SK-N-SH (cell line): Measurements from ENCODE around the gene SPAG9. TPM values are rescaled to one million over a fixed set of nuclear protein-coding genes. Genes with fewer than 3 reads are reported as not detected.

Source experiments
- CTCF ChIA-PET: fragments of 300-600, 350-600 bp; formaldehyde crosslinking; extraction: SDS; loops from one replicate; lab custom pipeline; 2021; lab: Yijun Ruan, JAX
- POLR2A ChIA-PET: fragments of 350-600 bp; sonication (Branson Sonifier 250); formaldehyde crosslinking; extraction: SDS; loops from one replicate; lab custom pipeline; 2020; ENCODE audit warnings: antibody characterized with exemption, inconsistent platforms; lab: Yijun Ruan, JAX
- DNase-seq: peaks from one replicate; pipeline ENCODE4 v3.0.0; 2012
- H2AFZ ChIP-seq: fragments of 200-600 bp; sonication (generic); 2 replicates; pipeline ENCODE4 v1.8.1; 2016; ENCODE audit warnings: antibody characterized with exemption, mild to moderate bottlenecking, low read depth
- H3F3A ChIP-seq: fragments of 200-600 bp; sonication (generic); replicated peaks from 2 replicates; pipeline ENCODE3; 2016; ENCODE audit warnings: antibody characterized with exemption, mild to moderate bottlenecking; ENCODE audit not compliant: insufficient read depth
- H3K27ac ChIP-seq, 2 experiments: fragments of 200-500 bp in 1 of 2; fragments of 200-600 bp in 1 of 2; sonication (Bioruptor generic) in 1 of 2; sonication (generic), shearing (Covaris generic) in 1 of 2; 2 replicates each; pipeline versions ENCODE4 v1.5.1 to v1.6.1; 2014 to 2016; ENCODE audit warnings: low read depth in 2 of 2, inconsistent platforms in 1 of 2, low read length in 1 of 2, mild to moderate bottlenecking in 1 of 2, mixed read lengths in 1 of 2
- H3K27me3 ChIP-seq: fragments of 200-600 bp; sonication (generic), shearing (Covaris generic); 2 replicates; pipeline ENCODE4 v1.6.1; 2016; ENCODE audit warnings: mixed run types; ENCODE audit not compliant: insufficient read depth
- H3K36me3 ChIP-seq, 2 experiments: fragments of 200-500 bp in 1 of 2; fragments of 200-600 bp in 1 of 2; sonication (Bioruptor generic) in 1 of 2; sonication (generic) in 1 of 2; replicated peaks in 1 of 2; 2 replicates each; pipeline versions ENCODE3 to v1.5.1; 2014 to 2016; ENCODE audit warnings: low read length in 1 of 2, mild to moderate bottlenecking in 1 of 2; ENCODE audit not compliant: insufficient read depth in 2 of 2, control insufficient read depth in 1 of 2
- H3K4me1 ChIP-seq, 2 experiments: fragments of 200-500 bp in 1 of 2; fragments of 200-600 bp in 1 of 2; sonication (Bioruptor generic) in 1 of 2; sonication (generic), shearing (Covaris generic) in 1 of 2; 2 replicates each; pipeline versions ENCODE4 v1.5.1 to v1.6.1; 2014 to 2016; ENCODE audit warnings: low read depth in 1 of 2, low read length in 1 of 2, mixed run types in 1 of 2; ENCODE audit not compliant: insufficient read depth in 2 of 2, control insufficient read depth in 1 of 2
- H3K4me2 ChIP-seq: fragments of 200-600 bp; sonication (generic), shearing (Covaris generic); 2 replicates; pipeline ENCODE4 v1.6.1; 2017; ENCODE audit warnings: mixed run types
- H3K4me3 ChIP-seq, 2 experiments: fragments of 200-500 bp in 1 of 2; fragments of 200-600 bp in 1 of 2; sonication (Bioruptor generic) in 1 of 2; sonication (generic), shearing (Covaris generic) in 1 of 2; 2 replicates each; pipeline versions ENCODE4 v1.5.1 to v1.8.1; 2014 to 2016; ENCODE audit warnings: low read depth in 2 of 2, inconsistent platforms in 1 of 2, low read length in 1 of 2, mild to moderate bottlenecking in 1 of 2, mixed read lengths in 1 of 2, moderate library complexity in 1 of 2
- H3K79me2 ChIP-seq: fragments of 200-600 bp; sonication (generic); 2 replicates; pipeline ENCODE4 v1.8.1; 2017; ENCODE audit warnings: mild to moderate bottlenecking; ENCODE audit not compliant: insufficient read depth
- H3K9ac ChIP-seq: fragments of 200-600 bp; sonication (generic); 2 replicates; pipeline ENCODE4 v1.6.1; 2017; ENCODE audit warnings: mixed run types
- H3K9me2 ChIP-seq: fragments of 200-600 bp; sonication (generic); 2 replicates; pipeline ENCODE4 v1.6.1; 2017; ENCODE audit warnings: mixed run types
- H3K9me3 ChIP-seq: fragments of 200-600 bp; sonication (generic); 2 replicates; pipeline ENCODE4 v1.6.1; 2017; ENCODE audit warnings: mixed run types, mild to moderate bottlenecking, moderate library complexity
- H4K20me1 ChIP-seq: fragments of 200-600 bp; sonication (generic); 2 replicates; pipeline ENCODE4 v1.6.1; 2017; ENCODE audit warnings: mild to moderate bottlenecking, mixed run types; ENCODE audit not compliant: insufficient read depth
- CHD2 ChIP-seq: fragments of 150-350 bp; IDR thresholded peaks from 2 replicates; pipeline ENCODE4 v1.6.1; 2018; ENCODE audit warnings: low read length; ENCODE audit not compliant: partially characterized antibody
- FOSL2 ChIP-seq: IDR thresholded peaks from 2 replicates; pipeline ENCODE4 v1.4.0; 2012; ENCODE audit warnings: low read depth, mild to moderate bottlenecking, moderate library complexity, borderline replicate concordance
- GABPA ChIP-seq: IDR thresholded peaks from 2 replicates; pipeline ENCODE4 v1.4.0; 2012; ENCODE audit warnings: low read depth, mild to moderate bottlenecking
- GATA2 ChIP-seq: sonication (generic); formaldehyde crosslinking; IDR thresholded peaks from 2 replicates; pipeline ENCODE4 v1.5.0; 2020; ENCODE audit warnings: mild to moderate bottlenecking, missing genetic modification reagents
- JUND ChIP-seq: IDR thresholded peaks from 2 replicates; pipeline ENCODE4 v1.4.0; 2012
- NFIC ChIP-seq: IDR thresholded peaks from 2 replicates; pipeline ENCODE4 v1.4.0; 2012; ENCODE audit warnings: borderline replicate concordance
- NRF1 ChIP-seq: IDR thresholded peaks from 2 replicates; pipeline ENCODE4 v1.6.1; 2012; ENCODE audit warnings: low read depth, mild to moderate bottlenecking, low read length
- RCOR1 ChIP-seq: fragments of 150-350 bp; IDR thresholded peaks from 2 replicates; pipeline ENCODE4 v1.6.1; 2017; ENCODE audit warnings: antibody characterized with exemption, low read length
- RXRA ChIP-seq: IDR thresholded peaks from 2 replicates; pipeline ENCODE4 v1.4.0; 2012; ENCODE audit warnings: low read depth, mild to moderate bottlenecking, borderline replicate concordance
- SMC3 ChIP-seq: IDR thresholded peaks from 2 replicates; pipeline ENCODE4 v1.6.1; 2012; ENCODE audit warnings: low read depth, low read length, improper control_type of control experiment
- TAF1 ChIP-seq: IDR thresholded peaks from 2 replicates; pipeline ENCODE4 v1.6.1; 2012; ENCODE audit warnings: low read depth, mild to moderate bottlenecking, low read length, moderate library complexity, borderline replicate concordance
- TEAD4 ChIP-seq: IDR thresholded peaks from 2 replicates; pipeline ENCODE4 v1.4.0; 2012; ENCODE audit warnings: mild to moderate bottlenecking, borderline replicate concordance; ENCODE audit not compliant: insufficient read depth
- WGBS: methylation state at CpG from one replicate; pipeline ENCODE4 v1.1.6; 2017; ENCODE audit warnings: low lambda C conversion rate; 5-methylcytosine and 5-hydroxymethylcytosine counted together
- polyA plus RNA-seq, 3 experiments: library from polyadenylated mRNA; depleted of rRNA; stranded (reverse); fragments of >200 nt; gene quantifications; 2 replicates each; pipeline ENCODE4 v1.2.3, GENCODE V29; 2012
- TF ChIP-seq, protein P1 (sequence below): IDR thresholded peaks from 2 replicates; pipeline ENCODE4 v1.4.0; 2012; ENCODE audit warnings: low read depth

SPAG9 gene
- polyA plus RNA-seq, 1 of the 3 experiments (the other 2 are of a cell fraction), result 32.1 TPM

DNA sequence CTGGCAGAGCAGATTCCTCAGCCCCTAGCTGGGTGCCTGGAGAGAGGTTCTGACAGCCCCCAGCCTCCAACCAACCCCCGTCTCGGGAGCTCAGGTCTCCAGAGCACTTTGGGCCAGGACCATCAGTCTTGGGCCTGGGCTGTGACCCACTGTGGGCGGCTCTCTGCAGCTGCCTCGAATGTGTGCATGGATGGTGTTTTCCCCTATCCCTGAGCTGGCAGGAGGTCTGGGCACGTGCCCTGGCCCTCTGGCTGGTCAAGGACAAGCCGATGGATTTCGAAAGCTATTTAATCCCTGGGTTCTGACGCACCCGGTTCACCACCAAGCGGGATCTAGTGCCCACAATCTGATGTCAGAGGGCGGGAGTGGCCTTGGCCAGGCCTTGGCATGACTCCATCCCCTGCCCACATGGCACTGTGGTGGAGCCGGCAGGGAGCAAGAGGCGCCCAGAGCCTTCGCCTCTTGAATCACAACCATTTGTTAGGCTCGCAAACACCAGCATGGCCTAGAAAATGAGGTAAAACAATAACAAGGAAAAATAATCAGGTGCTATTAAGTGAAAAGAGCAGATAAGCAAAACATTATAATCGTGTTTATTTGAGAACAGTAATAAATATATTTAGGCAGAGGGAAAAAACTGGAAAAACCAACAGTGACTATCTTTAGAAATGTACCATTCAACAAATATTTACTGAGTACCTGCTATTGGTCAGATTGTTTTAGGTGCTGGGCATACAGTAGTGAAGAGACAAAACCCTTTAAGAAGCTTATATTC, 185.3 kb downstream of the SPAG9 start:
- DNase-seq, result no peak
- no peak for TF ChIP-seq CHD2
- TF ChIP-seq GABPA, result no peak
- no peak for TF ChIP-seq NRF1
- TF ChIP-seq GATA2 (CRISPR knock-in tag), result no peak
- no peak for TF ChIP-seq JUND
- TF ChIP-seq, all 33 proteins: peak for 0
- Histone ChIP-seq H3K4me2 (no peak overlapping the region), H3K79me2 (no peaks in the 10 kb centered on the region), H3K27ac (no peak overlapping the region; a peak in 1 of 4 replicates), H3K4me3 (no peak overlapping the region), H3K9me2 (no peaks in the 10 kb centered on the region), H2AFZ (no peak overlapping the region), H4K20me1 (no peaks in the 10 kb centered on the region), H3K36me3 (no peaks in the 10 kb centered on the region), H3K9ac (no peak overlapping the region), H3K4me1 (peaks cover 15 to 31% of the 10 kb centered on the region in 2 experiments), H3K27me3 (no peaks in the 10 kb centered on the region), H3F3A (peaks cover 16% of the 10 kb centered on the region), H3K9me3 (no peaks in the 10 kb centered on the region)
- ChIA-PET CTCF (interaction anchor here (0.7 to 2.8 kb wide), 10 partner anchors 10 to 115 kb away, joined by 3 to 7 read pairs (median 3); partner anchors contain the start of gene TOB1), POLR2A (interaction anchor here (1.0 to 3.7 kb wide), 4 partner anchors 9 to 69 kb away, joined by 3 to 33 read pairs (median 5); partner anchors contain the start of gene TOB1)
- 79% methylated on average over 16 of the region's 16 CpGs for WGBS

DNA sequence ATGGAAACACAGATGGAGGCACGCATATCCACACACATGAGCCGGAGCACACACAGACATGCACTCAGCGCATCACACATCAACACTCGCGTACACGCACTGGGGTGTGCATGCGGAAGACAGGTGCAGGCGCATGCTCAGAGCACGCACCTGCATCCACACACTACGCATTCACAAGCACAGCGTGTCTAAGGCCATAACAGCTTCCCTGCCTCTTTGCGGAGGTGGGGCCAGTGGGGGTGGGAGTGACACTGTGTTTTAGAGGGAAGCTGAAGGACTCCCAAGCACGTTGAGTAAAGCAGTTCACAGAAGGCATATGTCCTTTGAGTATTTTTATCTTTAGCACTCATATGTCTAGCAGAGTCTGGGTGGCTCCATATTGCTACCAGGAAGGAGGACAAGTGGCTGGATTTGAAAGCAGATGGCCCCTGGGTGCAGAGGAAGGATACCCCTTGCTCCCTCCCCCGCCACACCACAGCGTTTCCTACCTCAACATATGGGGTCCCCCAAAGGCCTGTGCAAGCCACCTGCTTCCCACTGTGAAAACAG, 185.9 kb downstream of the SPAG9 start:
- POLR2A ChIA-PET, result interaction anchor here (1.0 to 3.7 kb wide), 3 partner anchors 10 to 68 kb away, joined by 3 to 33 read pairs (median 5); partner anchors contain the start of gene TOB1
- Histone ChIP-seq H3K27ac (no peak overlapping the region; a peak in 1 of 4 replicates), H2AFZ (no peak overlapping the region), H3K4me1 (peaks cover 15 to 37% of the 10 kb centered on the region in 2 experiments), H4K20me1 (no peaks in the 10 kb centered on the region), H3K36me3 (no peaks in the 10 kb centered on the region), H3K4me2 (no peak overlapping the region), H3K9ac (no peak overlapping the region), H3K9me2 (no peaks in the 10 kb centered on the region), H3F3A (peaks cover 23% of the 10 kb centered on the region), H3K27me3 (no peaks in the 10 kb centered on the region), H3K9me3 (no peaks in the 10 kb centered on the region), H3K79me2 (no peaks in the 10 kb centered on the region), H3K4me3 (no peak overlapping the region)
- 96% methylated on average over 15 of the region's 15 CpGs for WGBS
- 0 out of 2 replicates have a peak, but pooled peaks have one; percentile 10 for TF ChIP-seq RCOR1
- no peak for TF ChIP-seq NFIC
- CTCF ChIA-PET, result interaction anchor here (1.0 to 2.8 kb wide), 6 partner anchors 15 to 83 kb away, joined by 3 to 7 read pairs (median 4); no protein-coding TSS in a partner anchor
- no peak for DNase-seq

DNA sequence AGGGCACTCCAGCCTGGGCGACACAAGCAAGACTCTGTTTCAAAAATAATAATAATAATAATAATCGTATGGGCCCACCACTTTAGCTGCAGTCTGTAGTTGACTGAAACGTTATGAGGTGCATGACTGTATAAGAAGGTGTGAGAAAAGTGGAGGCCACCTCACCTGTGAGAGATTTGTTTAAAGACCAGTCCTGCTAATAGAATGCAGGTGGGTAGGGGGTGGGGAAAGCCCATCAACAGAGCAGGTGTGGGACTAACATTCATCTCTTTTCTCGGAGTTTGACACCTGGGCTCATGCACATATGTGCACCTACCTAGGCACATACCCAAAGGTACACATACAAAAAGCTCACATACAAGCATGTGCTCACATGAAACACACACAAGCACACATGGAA, 186.5 kb downstream of the SPAG9 start:
- peaks cover 15 to 39% of the 10 kb centered on the region in 2 experiments for H3K4me1 ChIP-seq
- no peak for DNase-seq
- 86% methylated on average over 4 of the region's 4 CpGs for WGBS
- ChIA-PET POLR2A (interaction anchor here (1.0 to 3.7 kb wide), 2 partner anchors 11 to 68 kb away, joined by 3 to 33 read pairs; partner anchors contain the start of gene TOB1), CTCF (interaction anchor here (1.0 to 2.8 kb wide), 5 partner anchors 14 to 82 kb away, joined by 3 to 7 read pairs (median 4); no protein-coding TSS in a partner anchor)
- H3K4me2 ChIP-seq, result no peak overlapping the region
- no peaks in the 10 kb centered on the region for H3K79me2 ChIP-seq
- TF ChIP-seq, protein P1, sequence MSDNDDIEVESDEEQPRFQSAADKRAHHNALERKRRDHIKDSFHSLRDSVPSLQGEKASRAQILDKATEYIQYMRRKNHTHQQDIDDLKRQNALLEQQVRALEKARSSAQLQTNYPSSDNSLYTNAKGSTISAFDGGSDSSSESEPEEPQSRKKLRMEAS, result no peak
- no peak for TF ChIP-seq FOSL2
- TF ChIP-seq TAF1, result no peak
- TF ChIP-seq RXRA, result no peak
- no peak for TF ChIP-seq TEAD4
- no peak for TF ChIP-seq SMC3
- TF ChIP-seq, all 33 proteins: peak for 0
- H4K20me1 ChIP-seq, result no peaks in the 10 kb centered on the region
- no peak overlapping the region for H3K4me3 ChIP-seq
- no peak overlapping the region for H3K9ac ChIP-seq
- no peak overlapping the region for H3K27ac ChIP-seq
- no peaks in the 10 kb centered on the region for H3K9me3 ChIP-seq
- H3K36me3 ChIP-seq, result no peaks in the 10 kb centered on the region
- no peak overlapping the region for H2AFZ ChIP-seq
- no peaks in the 10 kb centered on the region for H3K9me2 ChIP-seq
- H3K27me3 ChIP-seq, result no peaks in the 10 kb centered on the region
- H3F3A ChIP-seq, result peaks cover 23% of the 10 kb centered on the region
